Neural cell (in vitro differentiated cells): ENCODE data around the gene IL12RB2. TPM values are rescaled to one million over a fixed set of nuclear protein-coding genes. Genes with fewer than 3 reads are reported as not detected.
"Not testable (repeated sequence)": the region's sequence is repeated elsewhere in the genome, so short reads cannot be mapped to it uniquely, and the experiment has no call there.

Experiments used
- H2AFZ ChIP-seq: fragments of 200-600, 300-800 bp; sonication (generic), shearing (Covaris generic); 2 replicates; pipeline ENCODE4 v1.6.0; 2014; ENCODE audit warnings: low read depth, mild to moderate bottlenecking, antibody characterized with exemption, low read length, moderate library complexity
- H3F3A ChIP-seq: fragments of 200-600 bp; shearing (Covaris generic); 2 replicates; pipeline ENCODE4 v1.6.1; 2016; ENCODE audit warnings: mild to moderate bottlenecking, moderate library complexity, mixed read lengths, antibody characterized with exemption, low read length; ENCODE audit not compliant: insufficient read depth, poor library complexity, severe bottlenecking
- H3K27ac ChIP-seq: fragments of 200-600, 300-800 bp; sonication (generic), shearing (Covaris generic); 2 replicates; pipeline ENCODE4 v1.5.1; 2014; ENCODE audit warnings: mild to moderate bottlenecking, low read length, moderate library complexity
- H3K27me3 ChIP-seq: fragments of 300-800, 200-600 bp; sonication (generic), shearing (Covaris generic); 2 replicates; pipeline ENCODE4 v1.6.0; 2014; ENCODE audit warnings: mild to moderate bottlenecking, low read depth, low read length, moderate library complexity; ENCODE audit not compliant: insufficient read depth
- H3K36me3 ChIP-seq: fragments of 300-800, 200-600 bp; sonication (generic), shearing (Covaris generic); 2 replicates; pipeline ENCODE4 v1.5.1; 2014; ENCODE audit warnings: mild to moderate bottlenecking, antibody characterized with exemption, low read length, moderate library complexity; ENCODE audit not compliant: insufficient read depth
- H3K4me2 ChIP-seq: fragments of 300-800, 200-600 bp; sonication (generic), shearing (Covaris generic); 2 replicates; pipeline ENCODE4 v1.6.0; 2014; ENCODE audit warnings: mild to moderate bottlenecking, low read length
- H3K4me3 ChIP-seq: fragments of 300-800, 200-600 bp; sonication (generic), shearing (Covaris generic); 2 replicates; pipeline ENCODE4 v1.5.1; 2014; ENCODE audit warnings: mild to moderate bottlenecking, low read length, moderate library complexity
- H3K79me2 ChIP-seq: fragments of 200-600 bp; shearing (Covaris generic); replicated peaks from 2 replicates; pipeline ENCODE4 v1.6.0; 2014; ENCODE audit warnings: mild to moderate bottlenecking, low read length, moderate library complexity; ENCODE audit not compliant: insufficient read depth
- H3K9ac ChIP-seq: fragments of 300-800, 200-600 bp; sonication (generic), shearing (Covaris generic); 2 replicates; pipeline ENCODE4 v1.6.1; 2016; ENCODE audit warnings: mild to moderate bottlenecking, low read length, mixed read lengths
- H3K9me2 ChIP-seq: fragments of 200-600 bp; shearing (Covaris generic); 2 replicates; pipeline ENCODE4 v1.6.1; 2016; ENCODE audit warnings: mild to moderate bottlenecking, low read length, mixed read lengths; ENCODE audit not compliant: insufficient read depth
- H3K9me3 ChIP-seq: fragments of 200-600, 300-800 bp; sonication (generic), shearing (Covaris generic); 2 replicates; pipeline ENCODE4 v1.6.1; 2016; ENCODE audit warnings: mild to moderate bottlenecking, mixed run types, low read length, moderate library complexity, mixed read lengths
- H4K20me1 ChIP-seq: fragments of 200-600 bp; shearing (Covaris generic); 2 replicates; pipeline ENCODE4 v1.6.1; 2016; ENCODE audit warnings: mild to moderate bottlenecking, mixed run types; ENCODE audit not compliant: insufficient read depth
- EP300 ChIP-seq: fragments of 450-650 bp; conservative IDR thresholded peaks from 2 replicates; pipeline ENCODE4 v1.6.1; 2014; ENCODE audit warnings: antibody characterized with exemption, mild to moderate bottlenecking, moderate library complexity; ENCODE audit not compliant: poor library complexity, severe bottlenecking
- EZH2 ChIP-seq: fragments of 200-600, 300-800 bp; shearing (Covaris generic), sonication (generic); IDR thresholded peaks from 2 replicates; pipeline ENCODE4 v1.6.1; 2014; ENCODE audit warnings: antibody characterized with exemption, low read length, borderline replicate concordance, mild to moderate bottlenecking; ENCODE audit not compliant: insufficient read depth, poor library complexity, severe bottlenecking
- MXI1 ChIP-seq: fragments of 450-650 bp; conservative IDR thresholded peaks from 2 replicates; pipeline ENCODE4 v1.6.1; 2014; ENCODE audit warnings: antibody characterized with exemption, mild to moderate bottlenecking; ENCODE audit not compliant: poor library complexity, severe bottlenecking
- POLR2AphosphoS5 ChIP-seq: IDR thresholded peaks from 2 replicates; pipeline ENCODE4 v1.6.1; 2012
- RAD21 ChIP-seq: fragments of 450-650 bp; conservative IDR thresholded peaks from 2 replicates; pipeline ENCODE4 v1.6.1; 2014; ENCODE audit warnings: antibody characterized with exemption, mild to moderate bottlenecking, moderate library complexity
- SMC3 ChIP-seq: fragments of 450-650 bp; conservative IDR thresholded peaks from 2 replicates; pipeline ENCODE4 v1.6.1; 2014; ENCODE audit warnings: antibody characterized with exemption, mild to moderate bottlenecking, moderate library complexity; ENCODE audit not compliant: poor library complexity
- TAF1 ChIP-seq: IDR thresholded peaks from 2 replicates; pipeline ENCODE4 v1.6.1; 2012; ENCODE audit warnings: low read depth
- polyA plus RNA-seq: library from polyadenylated mRNA; depleted of rRNA; stranded (reverse); fragments of >200 nt; gene quantifications from 2 replicates; pipeline ENCODE4 v1.2.3, GENCODE V29; 2014
- TF ChIP-seq, protein P1 (sequence below): fragments of 450-650 bp; IDR thresholded peaks from 2 replicates; pipeline ENCODE4 v1.5.1; 2014; ENCODE audit warnings: antibody characterized with exemption, mild to moderate bottlenecking, moderate library complexity; ENCODE audit not compliant: poor library complexity, severe bottlenecking
- TF ChIP-seq, protein P2 (sequence below): IDR thresholded peaks from 2 replicates; pipeline ENCODE4 v1.6.1; 2012; ENCODE audit warnings: borderline replicate concordance

IL12RB2 gene
- polyA plus RNA-seq, 1 donor from 2014 or later: not detected

GRCh38 chr1:67399199-67399993 is 91.7 kb downstream of the IL12RB2 start:
- no peaks in the 10 kb centered on the region for H3K9me2 ChIP-seq
- H4K20me1 ChIP-seq: no peaks in the 10 kb centered on the region
- TF ChIP-seq SMC3: no peak
- TF ChIP-seq POLR2AphosphoS5: no peak
- TF ChIP-seq, protein P1, sequence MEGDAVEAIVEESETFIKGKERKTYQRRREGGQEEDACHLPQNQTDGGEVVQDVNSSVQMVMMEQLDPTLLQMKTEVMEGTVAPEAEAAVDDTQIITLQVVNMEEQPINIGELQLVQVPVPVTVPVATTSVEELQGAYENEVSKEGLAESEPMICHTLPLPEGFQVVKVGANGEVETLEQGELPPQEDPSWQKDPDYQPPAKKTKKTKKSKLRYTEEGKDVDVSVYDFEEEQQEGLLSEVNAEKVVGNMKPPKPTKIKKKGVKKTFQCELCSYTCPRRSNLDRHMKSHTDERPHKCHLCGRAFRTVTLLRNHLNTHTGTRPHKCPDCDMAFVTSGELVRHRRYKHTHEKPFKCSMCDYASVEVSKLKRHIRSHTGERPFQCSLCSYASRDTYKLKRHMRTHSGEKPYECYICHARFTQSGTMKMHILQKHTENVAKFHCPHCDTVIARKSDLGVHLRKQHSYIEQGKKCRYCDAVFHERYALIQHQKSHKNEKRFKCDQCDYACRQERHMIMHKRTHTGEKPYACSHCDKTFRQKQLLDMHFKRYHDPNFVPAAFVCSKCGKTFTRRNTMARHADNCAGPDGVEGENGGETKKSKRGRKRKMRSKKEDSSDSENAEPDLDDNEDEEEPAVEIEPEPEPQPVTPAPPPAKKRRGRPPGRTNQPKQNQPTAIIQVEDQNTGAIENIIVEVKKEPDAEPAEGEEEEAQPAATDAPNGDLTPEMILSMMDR: no peak
- H3K36me3 ChIP-seq: no peaks in the 10 kb centered on the region
- H3K4me2 ChIP-seq: no peak overlapping the region
- no peaks in the 10 kb centered on the region for H3F3A ChIP-seq
- no peak overlapping the region for H3K27ac ChIP-seq
- no peak overlapping the region for H3K9ac ChIP-seq
- no peaks in the 10 kb centered on the region for H3K9me3 ChIP-seq
- H3K79me2 ChIP-seq: no peaks in the 10 kb centered on the region
- H3K27me3 ChIP-seq: no peaks in the 10 kb centered on the region
- no peak overlapping the region for H2AFZ ChIP-seq
- H3K4me3 ChIP-seq: no peak overlapping the region

DNA sequence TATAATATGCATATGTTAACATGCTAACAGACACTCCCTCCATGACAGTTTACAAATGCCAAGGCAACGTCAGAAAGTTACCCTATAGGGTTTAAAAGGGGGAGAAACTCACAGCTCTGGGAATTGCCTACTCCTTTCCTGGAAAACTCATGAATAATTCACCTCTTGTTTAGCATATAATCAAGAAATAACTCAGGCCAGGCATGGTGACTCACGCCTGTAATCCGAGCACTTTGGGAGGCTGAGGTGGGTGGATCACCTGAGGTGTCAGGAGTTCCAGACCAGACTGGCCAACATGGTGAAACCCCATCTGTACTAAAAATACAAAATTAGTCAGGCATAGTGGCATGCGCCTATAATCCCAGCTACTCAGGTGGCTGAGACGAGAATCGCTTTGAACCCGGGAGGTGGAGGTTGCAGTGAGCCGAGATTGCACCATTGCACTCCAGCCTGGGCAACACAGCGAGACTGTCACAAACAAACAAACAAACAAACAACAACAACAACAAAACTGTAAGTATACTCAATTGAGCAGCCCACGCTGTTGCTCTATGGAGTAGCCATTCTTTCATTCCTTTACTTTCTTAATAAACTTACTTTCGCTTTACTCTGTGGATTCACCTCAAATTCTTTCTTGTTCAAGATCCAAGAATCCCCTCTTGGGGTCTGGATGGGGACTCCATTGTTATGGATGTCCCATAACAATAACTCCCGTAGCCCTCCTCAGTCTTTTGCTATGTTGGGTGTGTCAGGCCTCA is 92.5 kb downstream of the IL12RB2 start:
- H3K36me3 ChIP-seq, H3K4me2 ChIP-seq, H3K9ac ChIP-seq, H3K27me3 ChIP-seq, H3K9me2 ChIP-seq, H3K79me2 ChIP-seq, H3K9me3 ChIP-seq, H3F3A ChIP-seq, H2AFZ ChIP-seq, H3K27ac ChIP-seq, H3K4me3 ChIP-seq, H4K20me1 ChIP-seq: not testable (repeated sequence)

DNA sequence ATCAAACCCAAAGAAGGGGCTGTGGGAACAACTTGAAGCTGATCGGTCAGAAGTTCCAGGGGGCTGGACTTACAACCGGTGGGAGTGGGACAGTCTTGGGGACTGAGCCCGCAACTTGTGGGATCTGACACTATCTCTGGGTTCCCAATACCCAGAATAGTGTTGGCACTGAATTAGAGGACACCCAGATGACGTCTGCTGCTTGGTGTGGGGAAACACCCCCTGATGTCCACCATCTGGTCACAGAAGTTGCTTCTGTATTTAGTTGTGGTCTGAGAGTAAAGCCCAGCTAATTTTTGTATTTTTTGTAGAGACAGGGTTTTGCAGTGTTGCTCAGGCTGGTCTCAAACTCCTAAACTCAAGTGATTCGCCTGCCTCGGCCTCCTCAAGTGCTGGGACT is 93.8 kb downstream of the IL12RB2 start:
- Histone ChIP-seq H3K4me3 (no peak overlapping the region), H3K4me2 (no peak overlapping the region), H3K9me3 (no peaks in the 10 kb centered on the region), H3K36me3 (no peaks in the 10 kb centered on the region), H3K79me2 (no peaks in the 10 kb centered on the region), H3F3A (no peaks in the 10 kb centered on the region), H3K9me2 (no peaks in the 10 kb centered on the region), H4K20me1 (no peaks in the 10 kb centered on the region), H3K27ac (no peak overlapping the region), H2AFZ (no peak overlapping the region), H3K9ac (no peak overlapping the region), H3K27me3 (no peaks in the 10 kb centered on the region)
- TF ChIP-seq, protein P2, sequence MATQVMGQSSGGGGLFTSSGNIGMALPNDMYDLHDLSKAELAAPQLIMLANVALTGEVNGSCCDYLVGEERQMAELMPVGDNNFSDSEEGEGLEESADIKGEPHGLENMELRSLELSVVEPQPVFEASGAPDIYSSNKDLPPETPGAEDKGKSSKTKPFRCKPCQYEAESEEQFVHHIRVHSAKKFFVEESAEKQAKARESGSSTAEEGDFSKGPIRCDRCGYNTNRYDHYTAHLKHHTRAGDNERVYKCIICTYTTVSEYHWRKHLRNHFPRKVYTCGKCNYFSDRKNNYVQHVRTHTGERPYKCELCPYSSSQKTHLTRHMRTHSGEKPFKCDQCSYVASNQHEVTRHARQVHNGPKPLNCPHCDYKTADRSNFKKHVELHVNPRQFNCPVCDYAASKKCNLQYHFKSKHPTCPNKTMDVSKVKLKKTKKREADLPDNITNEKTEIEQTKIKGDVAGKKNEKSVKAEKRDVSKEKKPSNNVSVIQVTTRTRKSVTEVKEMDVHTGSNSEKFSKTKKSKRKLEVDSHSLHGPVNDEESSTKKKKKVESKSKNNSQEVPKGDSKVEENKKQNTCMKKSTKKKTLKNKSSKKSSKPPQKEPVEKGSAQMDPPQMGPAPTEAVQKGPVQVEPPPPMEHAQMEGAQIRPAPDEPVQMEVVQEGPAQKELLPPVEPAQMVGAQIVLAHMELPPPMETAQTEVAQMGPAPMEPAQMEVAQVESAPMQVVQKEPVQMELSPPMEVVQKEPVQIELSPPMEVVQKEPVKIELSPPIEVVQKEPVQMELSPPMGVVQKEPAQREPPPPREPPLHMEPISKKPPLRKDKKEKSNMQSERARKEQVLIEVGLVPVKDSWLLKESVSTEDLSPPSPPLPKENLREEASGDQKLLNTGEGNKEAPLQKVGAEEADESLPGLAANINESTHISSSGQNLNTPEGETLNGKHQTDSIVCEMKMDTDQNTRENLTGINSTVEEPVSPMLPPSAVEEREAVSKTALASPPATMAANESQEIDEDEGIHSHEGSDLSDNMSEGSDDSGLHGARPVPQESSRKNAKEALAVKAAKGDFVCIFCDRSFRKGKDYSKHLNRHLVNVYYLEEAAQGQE: no peak
- no peak for TF ChIP-seq RAD21
- no peak for TF ChIP-seq POLR2AphosphoS5
- no peak for TF ChIP-seq EP300
- TF ChIP-seq, protein P1: no peak
- no peak for TF ChIP-seq EZH2
- TF ChIP-seq MXI1: no peak
- TF ChIP-seq TAF1: no peak
- no peak for TF ChIP-seq SMC3
